Measurements from ENCODE around the gene AEBP2. TPM values are rescaled to one million over a fixed set of nuclear protein-coding genes. Genes with fewer than 3 reads are reported as not detected.

AEBP2 gene
- total RNA-seq, 2 donors from 2014 or later = 44.0 to 54.8 TPM

- DNase-seq (ENCODE audit: low spot score) = no peak
- intact Hi-C loops (cut with DNase I) = no loop called here
Measured at GRCh38 chr12:19484738-19485137, 45.4 kb downstream of the AEBP2 start.

GRCh38 chr12:19485240-19485639 lies 45.9 kb downstream of the AEBP2 start:
- intact Hi-C loops (cut with DNase I) = no loop called here
- no peak for DNase-seq (ENCODE audit: low spot score)

GRCh38 chr12:19489168-19489567 lies 49.9 kb downstream of the AEBP2 start:
- no peak for DNase-seq (ENCODE audit: low spot score)
- intact Hi-C loops (cut with DNase I) = no loop called here

- intact Hi-C loops (cut with DNase I) = no loop called here
- DNase-seq (ENCODE audit: low spot score) = no peak
Measured at GRCh38 chr12:19490908-19491307, 51.6 kb downstream of the AEBP2 start.

- intact Hi-C loops (cut with DNase I) = no loop called here
- DNase-seq (ENCODE audit: low spot score) = no peak
Measured at GRCh38 chr12:19491863-19492262, 52.6 kb downstream of the AEBP2 start.

GRCh38 chr12:19496219-19496878 lies 57.1 kb downstream of the AEBP2 start:
- intact Hi-C loops (cut with DNase I) = no loop called here
- DNase-seq (ENCODE audit: low spot score) = no peak

GRCh38 chr12:19498099-19498498 lies 58.8 kb downstream of the AEBP2 start:
- intact Hi-C loops (cut with DNase I) = loop anchor here in 1 of 2 donors (2.0 kb wide), 1 partner anchor 23 kb away; no protein-coding TSS in a partner anchor
- no peak for DNase-seq (ENCODE audit: low spot score)

- intact Hi-C loops (cut with DNase I) = loop anchor here in 1 of 2 donors (2.0 kb wide), 1 partner anchor 24 kb away; no protein-coding TSS in a partner anchor
- DNase-seq (ENCODE audit: low spot score) = no peak
Measured at GRCh38 chr12:19499030-19499429, 59.7 kb downstream of the AEBP2 start.

- intact Hi-C loops (cut with DNase I) = no loop called here
- no peak for DNase-seq (ENCODE audit: low spot score)
Measured at GRCh38 chr12:19506497-19506896, 67.2 kb downstream of the AEBP2 start.

GRCh38 chr12:19507823-19508222 lies 68.5 kb downstream of the AEBP2 start:
- intact Hi-C loops (cut with DNase I) = no loop called here
- no peak for DNase-seq (ENCODE audit: low spot score)

GRCh38 chr12:19510461-19510860 lies 71.2 kb downstream of the AEBP2 start:
- intact Hi-C loops (cut with DNase I) = no loop called here
- DNase-seq (ENCODE audit: low spot score) = no peak

- intact Hi-C loops (cut with DNase I) = no loop called here
- no peak for DNase-seq (ENCODE audit: low spot score)
Measured at GRCh38 chr12:19515179-19515578, 75.9 kb downstream of the AEBP2 start.

GRCh38 chr12:19517583-19517982 lies 78.3 kb downstream of the AEBP2 start:
- DNase-seq (ENCODE audit: low spot score) = no peak

GRCh38 chr12:19518209-19518608 lies 78.9 kb downstream of the AEBP2 start:
- intact Hi-C loops (cut with DNase I) = no loop called here
- no peak for DNase-seq (ENCODE audit: low spot score)

More at GRCh38 chr12:19517583-19517982, 78.3 kb downstream of the AEBP2 start:
- intact Hi-C loops (cut with DNase I) = no loop called here

GRCh38 chr12:19520646-19521415 lies 81.5 kb downstream of the AEBP2 start:
- intact Hi-C loops (cut with DNase I) = loop anchor here in 1 of 2 donors (10.0 kb wide), 1 partner anchor 506 kb away; no protein-coding TSS in a partner anchor
- DNase-seq (ENCODE audit: low spot score) = no peak

GRCh38 chr12:19525274-19525673 lies 86.0 kb downstream of the AEBP2 start:
- intact Hi-C loops (cut with DNase I) = loop anchor here in 1 of 2 donors (10.0 kb wide), 1 partner anchor 510 kb away; no protein-coding TSS in a partner anchor
- no peak for DNase-seq (ENCODE audit: low spot score)

GRCh38 chr12:19527866-19528265 lies 88.6 kb downstream of the AEBP2 start:
- DNase-seq (ENCODE audit: low spot score) = no peak
- intact Hi-C loops (cut with DNase I) = loop anchor here in 1 of 2 donors (10.0 kb wide), 1 partner anchor 513 kb away; no protein-coding TSS in a partner anchor

- DNase-seq (ENCODE audit: low spot score) = no peak
- intact Hi-C loops (cut with DNase I) = loop anchor here in 1 of 2 donors (10.0 kb wide), 1 partner anchor 514 kb away; no protein-coding TSS in a partner anchor
Measured at GRCh38 chr12:19528750-19529149, 89.5 kb downstream of the AEBP2 start.

- intact Hi-C loops (cut with DNase I) = loop anchor here in 1 of 2 donors (10.0 kb wide), 1 partner anchor 515 kb away; no protein-coding TSS in a partner anchor
Measured at GRCh38 chr12:19529951-19530636, 90.8 kb downstream of the AEBP2 start.

GRCh38 chr12:19530637-19531023 lies 91.3 kb downstream of the AEBP2 start:
- no peak for DNase-seq (ENCODE audit: low spot score)
- intact Hi-C loops (cut with DNase I) = no loop called here

More at GRCh38 chr12:19529951-19530636, 90.8 kb downstream of the AEBP2 start:
- no peak for DNase-seq (ENCODE audit: low spot score)
